Breast epithelium (tissue), 4 donors: ENCODE measurements around the gene PARD3B. TPM values are rescaled to one million over a fixed set of nuclear protein-coding genes. Genes with fewer than 3 reads are reported as not detected.

Experiments
- DNase-seq, 2 donors: peaks; one replicate each; pipeline ENCODE4 v3.0.0-alpha.2; 2019; ENCODE audit warnings: low spot score in 2 of 2
- H3K27ac ChIP-seq, 2 donors: fragments of 200-600 bp; sonication (generic) in 1 of 2; one replicate each; pipeline ENCODE4 v1.5.1; 2016 to 2019; ENCODE audit warnings: mild to moderate bottlenecking in 1 of 2
- H3K27me3 ChIP-seq, 2 donors: fragments of 200-600 bp; sonication (generic) in 1 of 2; one replicate each; pipeline versions ENCODE4 v1.5.1 to v1.6.0; 2017 to 2019; ENCODE audit warnings: control low read depth in 1 of 2, mild to moderate bottlenecking in 1 of 2
- H3K36me3 ChIP-seq: fragments of 200-600 bp; one replicate; pipeline ENCODE4 v1.5.1; 2019
- H3K4me1 ChIP-seq, 2 donors: fragments of 200-600 bp; sonication (generic); one replicate each; pipeline ENCODE4 v1.5.1; 2016 to 2019; ENCODE audit warnings: control low read depth in 1 of 2
- H3K4me3 ChIP-seq, 3 donors: fragments of 200-600 bp; sonication (generic); 1 replicate in 2 of 3; 2 replicates in 1 of 3; pipeline ENCODE4 v1.5.1; 2016 to 2019; ENCODE audit warnings: mild to moderate bottlenecking in 3 of 3, moderate library complexity in 2 of 3
- H3K9me3 ChIP-seq, 2 donors: fragments of 200-600 bp; sonication (generic) in 1 of 2; one replicate each; pipeline ENCODE4 v1.5.1; 2016 to 2019; ENCODE audit warnings: control low read depth in 1 of 2
- CTCF ChIP-seq, 3 donors: fragments of 450-650 bp; IDR thresholded peaks; one replicate each; pipeline ENCODE4 v1.5.1; 2016 to 2017; ENCODE audit warnings: antibody characterized with exemption in 3 of 3, mild to moderate bottlenecking in 3 of 3, moderate library complexity in 3 of 3
- POLR2A ChIP-seq: fragments of 450-650 bp; IDR thresholded peaks from one replicate; pipeline ENCODE4 v1.6.1; 2016; ENCODE audit warnings: antibody characterized with exemption, mild to moderate bottlenecking, moderate library complexity
- POLR2AphosphoS5 ChIP-seq, 3 donors: sonication (generic); formaldehyde crosslinking; IDR thresholded peaks; one replicate each; pipeline ENCODE4 v1.6.1; 2017; ENCODE audit warnings: antibody characterized with exemption in 3 of 3
- intact Hi-C: fragments of 100-400 bp; cut with DNase I; formaldehyde crosslinking; loops from one replicate; pipeline ENCODE4 v1.15.1; 2023; ENCODE audit warnings: low total_unique reads
- total RNA-seq, 3 donors: library from RNA; depleted of rRNA; stranded (reverse); fragments of >200 nt; gene quantifications; one replicate each; pipeline ENCODE4 v1.1.0, GENCODE V29; 2016

Gene PARD3B
- total RNA-seq, 3 donors from 2014 or later: 24.6 to 66.2 (median 25.9) TPM

GRCh38 chr2:205462681-205463345 lies 917.5 kb downstream of the PARD3B start:
- H3K9me3 ChIP-seq: no peaks in the 10 kb centered on the region
- no peak for TF ChIP-seq POLR2AphosphoS5 (IDR thresholded peaks at IDR 0.05)
- no peak for TF ChIP-seq CTCF (IDR thresholded peaks at IDR 0.05)
- TF ChIP-seq POLR2A: no peak
- H3K27me3 ChIP-seq: no peaks in the 10 kb centered on the region
- no peaks in the 10 kb centered on the region for H3K36me3 ChIP-seq
- H3K4me3 ChIP-seq: no peak overlapping the region
- H3K27ac ChIP-seq: no peak overlapping the region
- H3K4me1 ChIP-seq: no peaks in the 10 kb centered on the region
- no peak for DNase-seq
- intact Hi-C loops: loop anchor here (5.0 kb wide), 1 partner anchor 236 kb away; no protein-coding TSS in a partner anchor

- H3K4me1 ChIP-seq: no peaks in the 10 kb centered on the region
- intact Hi-C loops: loop anchor here (5.0 kb wide), 1 partner anchor 236 kb away; no protein-coding TSS in a partner anchor
- H3K9me3 ChIP-seq: no peaks in the 10 kb centered on the region
Measured at GRCh38 chr2:205463466-205464025, 918.3 kb downstream of the PARD3B start.

GRCh38 chr2:205464681-205465080 lies 919.4 kb downstream of the PARD3B start:
- Histone ChIP-seq H3K27me3 (no peaks in the 10 kb centered on the region), H3K27ac (no peak overlapping the region), H3K4me3 (no peak overlapping the region), H3K36me3 (no peaks in the 10 kb centered on the region), H3K9me3 (no peaks in the 10 kb centered on the region), H3K4me1 (no peaks in the 10 kb centered on the region)
- TF ChIP-seq POLR2AphosphoS5 (IDR thresholded peaks at IDR 0.05) (no peak), POLR2A (no peak), CTCF (IDR thresholded peaks at IDR 0.05) (no peak)
- no peak for DNase-seq
- intact Hi-C loops: loop anchor here (5.0 kb wide), 1 partner anchor 237 kb away; no protein-coding TSS in a partner anchor

More at GRCh38 chr2:205463466-205464025, 918.3 kb downstream of the PARD3B start:
- no peaks in the 10 kb centered on the region for H3K27me3 ChIP-seq
- DNase-seq: no peak
- TF ChIP-seq POLR2AphosphoS5 (IDR thresholded peaks at IDR 0.05) (no peak), CTCF (IDR thresholded peaks at IDR 0.05) (no peak), POLR2A (no peak)
- H3K36me3 ChIP-seq: no peaks in the 10 kb centered on the region
- H3K27ac ChIP-seq: no peak overlapping the region
- no peak overlapping the region for H3K4me3 ChIP-seq

GRCh38 chr2:205465791-205466190 lies 920.5 kb downstream of the PARD3B start:
- H3K4me1 ChIP-seq: no peaks in the 10 kb centered on the region
- intact Hi-C loops: no loop called here
- H3K9me3 ChIP-seq: no peaks in the 10 kb centered on the region
- H3K27me3 ChIP-seq: no peaks in the 10 kb centered on the region
- no peak for DNase-seq
- H3K27ac ChIP-seq: no peak overlapping the region
- H3K4me3 ChIP-seq: no peak overlapping the region
- H3K36me3 ChIP-seq: no peaks in the 10 kb centered on the region
- no peak for TF ChIP-seq POLR2A
- TF ChIP-seq POLR2AphosphoS5 (IDR thresholded peaks at IDR 0.05): no peak
- TF ChIP-seq CTCF (IDR thresholded peaks at IDR 0.05): no peak

GRCh38 chr2:205471776-205472175 lies 926.5 kb downstream of the PARD3B start:
- H3K4me3 ChIP-seq: no peak overlapping the region
- intact Hi-C loops: no loop called here
- no peaks in the 10 kb centered on the region for H3K4me1 ChIP-seq
- H3K9me3 ChIP-seq: no peaks in the 10 kb centered on the region
- H3K36me3 ChIP-seq: no peaks in the 10 kb centered on the region
- H3K27me3 ChIP-seq: no peaks in the 10 kb centered on the region
- H3K27ac ChIP-seq: no peak overlapping the region
- no peak for DNase-seq
- TF ChIP-seq POLR2A: no peak
- no peak for TF ChIP-seq POLR2AphosphoS5 (IDR thresholded peaks at IDR 0.05)
- no peak for TF ChIP-seq CTCF (IDR thresholded peaks at IDR 0.05)
